Activated effector memory CD4-positive, alpha-beta T cell treated with anti-CD3 and anti-CD28 coated beads, Interleukin-2, amount 50 U/mL, for 16 hours (primary cell): ENCODE data around the gene HBD.
"Not testable (repeated sequence)": the region's sequence is repeated elsewhere in the genome, so short reads cannot be mapped to it uniquely, and the experiment has no call there.

Source experiments
- DNase-seq: peaks from one replicate; pipeline ENCODE4 v3.0.0-alpha.2; 2020

The HBD gene

DNA sequence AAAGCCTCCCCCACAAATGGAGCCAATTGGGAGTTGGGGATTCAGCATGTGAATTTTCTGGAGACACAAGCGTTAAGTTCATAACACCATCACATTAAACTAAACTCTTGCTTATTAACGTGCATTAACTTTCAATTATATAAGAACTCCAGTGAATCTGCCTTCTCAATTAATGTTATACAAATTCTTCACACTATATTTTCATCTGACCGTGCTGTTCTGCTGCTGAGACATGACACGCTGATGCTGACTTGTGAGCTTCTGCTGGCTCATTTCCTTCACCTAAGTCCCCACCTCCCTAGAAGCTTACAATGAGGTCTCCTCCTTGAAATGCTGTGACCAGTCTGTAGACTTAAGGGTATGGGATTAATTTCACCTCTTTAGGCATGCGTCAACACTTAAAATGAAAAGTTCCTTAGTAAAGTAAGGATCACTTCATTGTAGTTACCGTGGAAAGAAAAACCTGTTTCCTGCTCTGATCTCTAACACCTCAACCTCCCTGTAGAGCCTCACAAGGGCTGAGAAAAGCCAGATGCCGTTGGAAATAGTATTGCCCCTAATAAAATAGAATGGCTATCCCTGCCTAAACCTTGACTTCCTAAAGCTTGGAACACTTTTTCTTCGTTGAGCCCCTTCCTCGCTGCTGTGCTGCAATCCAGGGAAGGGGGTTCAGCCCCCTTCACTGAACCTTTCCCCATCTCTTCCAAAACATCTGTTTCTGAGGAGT is 18.1 kb upstream of the HBD start:
- no peak for DNase-seq

DNA sequence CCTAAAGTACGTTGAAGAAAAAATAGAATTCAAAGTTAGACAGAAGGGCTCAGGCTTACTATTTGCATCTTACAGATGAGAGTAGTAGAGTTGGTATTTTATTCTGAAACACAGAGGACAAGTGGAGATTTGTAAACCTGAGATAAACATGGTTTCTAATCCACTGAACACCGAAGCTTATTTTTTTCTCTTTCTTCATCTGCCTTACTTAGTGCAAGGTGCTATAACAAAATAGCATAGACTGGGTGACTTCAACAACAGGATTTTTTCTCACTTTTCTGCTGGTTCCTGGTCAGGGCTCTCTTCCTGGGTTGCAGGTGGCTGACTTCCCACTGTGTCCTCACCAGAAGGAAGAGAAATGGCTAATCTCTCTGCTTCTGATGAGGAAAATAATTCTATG is 17.5 kb upstream of the HBD start:
- no peak for DNase-seq

DNA sequence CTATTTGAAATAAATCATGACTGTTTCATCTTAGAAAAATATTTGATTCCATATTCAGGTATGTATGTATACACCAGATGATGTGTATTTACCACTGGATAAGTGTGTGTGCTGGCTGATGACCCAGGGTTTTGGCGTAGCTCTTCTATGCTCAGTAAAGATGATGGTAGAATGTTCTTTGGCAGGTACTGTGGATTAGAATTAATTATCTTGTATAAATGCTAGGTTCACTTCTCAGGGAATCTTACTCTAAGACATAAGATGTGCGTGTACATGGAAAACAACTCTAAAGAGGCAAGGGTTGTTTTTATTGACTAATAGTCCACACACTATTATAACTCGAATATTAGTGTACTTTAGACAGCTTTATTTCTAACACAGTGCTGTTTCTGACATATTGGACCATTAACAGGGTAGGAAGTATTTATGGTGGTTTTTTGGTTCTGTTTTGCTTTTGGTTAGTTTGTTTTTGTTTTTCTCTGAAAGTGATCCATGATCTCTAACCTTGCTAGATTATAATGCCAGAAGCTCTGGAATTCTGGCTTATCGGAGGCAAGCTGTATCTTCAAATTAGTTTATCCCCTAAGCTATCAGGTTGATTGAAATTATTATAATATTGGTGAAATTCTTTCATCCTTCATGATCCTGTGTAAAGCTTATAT is 16.4 kb upstream of the HBD start:
- no peak for DNase-seq

DNA sequence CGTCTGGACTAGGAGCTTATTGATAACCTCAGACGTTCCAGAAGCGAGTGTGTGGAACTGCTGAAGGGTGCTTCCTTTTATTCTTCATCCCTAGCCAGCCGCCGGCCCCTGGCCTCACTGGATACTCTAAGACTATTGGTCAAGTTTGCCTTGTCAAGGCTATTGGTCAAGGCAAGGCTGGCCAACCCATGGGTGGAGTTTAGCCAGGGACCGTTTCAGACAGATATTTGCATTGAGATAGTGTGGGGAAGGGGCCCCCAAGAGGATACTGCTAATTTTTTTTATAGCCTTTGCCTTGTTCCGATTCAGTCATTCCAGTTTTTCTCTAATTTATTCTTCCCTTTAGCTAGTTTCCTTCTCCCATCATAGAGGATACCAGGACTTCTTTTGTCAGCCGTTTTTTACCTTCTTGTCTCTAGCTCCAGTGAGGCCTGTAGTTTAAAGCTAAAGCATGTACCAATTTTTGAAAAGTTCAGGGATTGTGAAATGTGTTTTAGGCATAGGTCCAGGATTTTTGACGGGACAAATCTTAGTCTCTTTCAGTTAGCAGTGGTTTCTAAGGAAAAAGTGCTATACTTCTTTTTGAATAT is 15.6 kb upstream of the HBD start, which contains the start of gene HBG1:
TSS of gene HBG1 (minus strand) at position 51 of the 590 bp plus-strand sequence. CDS start 53 bp downstream, outside the sequence.
- not testable (repeated sequence) for DNase-seq

DNA sequence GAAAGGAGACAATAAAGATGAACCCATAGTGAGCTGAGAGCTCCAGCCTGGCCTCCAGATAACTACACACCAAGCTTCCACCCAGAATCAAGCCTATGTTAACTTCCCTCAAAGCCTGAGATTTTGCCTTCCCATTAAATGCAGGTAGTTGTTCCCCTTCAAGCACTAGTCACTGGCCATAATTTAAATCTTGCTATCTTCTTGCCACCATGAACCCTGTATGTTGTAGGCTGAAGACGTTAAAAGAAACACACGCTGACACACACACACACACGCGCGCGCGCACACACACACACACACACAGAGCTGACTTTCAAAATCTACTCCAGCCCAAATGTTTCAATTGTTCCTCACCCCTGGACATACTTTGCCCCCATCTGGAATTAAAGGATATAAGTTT is 14.2 kb upstream of the HBD start:
- not testable (repeated sequence) for DNase-seq

DNA sequence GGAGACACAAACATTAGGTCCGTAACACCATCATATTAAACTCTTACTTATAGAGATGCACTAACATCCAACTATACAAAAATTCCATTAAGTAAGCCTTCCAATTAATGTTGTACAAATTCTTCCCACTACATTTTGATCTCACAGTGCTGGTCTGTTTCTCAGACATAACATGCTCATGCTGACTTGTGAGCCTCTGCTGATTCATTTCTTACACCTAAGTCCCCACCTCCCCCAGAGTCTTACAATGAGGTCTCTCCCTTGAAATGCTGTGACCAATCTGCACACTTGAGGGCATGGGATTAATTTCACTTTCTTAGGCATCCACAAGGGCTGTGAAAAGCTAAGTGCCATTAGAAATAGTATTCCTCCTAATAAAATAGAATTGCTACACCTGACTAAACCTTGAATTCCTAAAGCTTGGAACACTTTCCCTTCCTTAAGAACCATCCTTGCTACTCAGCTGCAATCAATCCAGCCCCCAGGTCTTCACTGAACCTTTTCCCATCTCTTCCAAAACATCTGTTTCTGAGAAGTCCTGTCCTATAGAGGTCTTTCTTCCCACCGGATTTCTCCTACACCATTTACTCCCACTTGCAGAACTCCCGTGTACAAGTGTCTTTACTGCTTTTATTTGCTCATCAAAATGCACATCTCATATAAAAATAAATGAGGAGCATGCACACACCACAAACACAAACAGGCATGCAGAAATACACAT is 13.3 kb upstream of the HBD start:
- no peak for DNase-seq

DNA sequence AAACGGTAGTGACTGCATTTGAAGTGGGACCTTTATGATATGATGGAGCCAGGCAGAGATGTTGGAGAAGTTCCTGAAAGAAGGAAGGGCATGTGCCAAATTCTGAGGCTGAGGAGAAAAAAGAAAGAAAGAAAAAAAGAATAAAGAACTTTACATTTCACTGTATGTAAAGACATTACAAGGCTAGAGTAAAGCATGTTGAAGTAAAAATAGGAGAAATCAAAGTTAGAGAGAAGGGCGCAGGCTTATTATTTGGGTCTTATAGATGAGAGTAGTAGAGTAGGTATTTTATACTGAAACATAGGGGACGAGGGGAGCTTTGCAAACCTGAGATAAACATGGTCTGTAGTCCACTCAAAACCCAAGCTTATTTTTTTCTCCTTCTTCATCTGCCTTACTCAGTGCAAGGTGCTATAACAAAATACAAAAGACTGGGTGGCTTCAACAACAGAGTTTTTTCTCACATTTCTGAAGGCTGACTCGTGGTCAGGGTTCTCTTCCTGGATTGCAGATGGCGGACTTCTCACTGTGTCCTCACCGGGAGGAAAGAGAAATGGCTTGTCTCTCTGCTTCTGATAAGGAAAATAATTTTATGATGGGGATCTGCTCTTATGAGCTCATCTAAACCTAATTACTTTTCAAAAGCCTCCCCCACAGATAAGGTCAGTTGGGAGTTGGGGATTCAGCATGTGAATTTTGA is 12.6 kb upstream of the HBD start:
- no peak for DNase-seq

DNA sequence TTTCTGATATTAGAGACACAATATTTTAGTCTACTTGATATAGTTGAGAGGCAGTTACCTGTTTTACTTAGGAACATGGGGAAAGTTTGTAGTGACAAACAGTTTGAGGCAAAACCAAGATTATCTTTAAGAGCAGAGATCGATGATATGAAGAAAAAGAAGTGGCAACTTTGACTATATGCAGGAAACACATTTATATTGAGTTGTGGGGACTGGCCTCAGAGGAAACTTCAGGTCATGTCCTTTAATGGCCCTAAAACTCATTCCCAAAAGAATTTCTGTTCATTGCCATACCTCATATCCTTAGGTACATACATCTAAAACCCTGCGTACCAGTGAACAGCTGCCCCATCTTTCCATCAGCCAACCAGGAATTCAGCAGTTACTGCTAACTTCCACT is 10.9 kb upstream of the HBD start:
- no peak for DNase-seq

DNA sequence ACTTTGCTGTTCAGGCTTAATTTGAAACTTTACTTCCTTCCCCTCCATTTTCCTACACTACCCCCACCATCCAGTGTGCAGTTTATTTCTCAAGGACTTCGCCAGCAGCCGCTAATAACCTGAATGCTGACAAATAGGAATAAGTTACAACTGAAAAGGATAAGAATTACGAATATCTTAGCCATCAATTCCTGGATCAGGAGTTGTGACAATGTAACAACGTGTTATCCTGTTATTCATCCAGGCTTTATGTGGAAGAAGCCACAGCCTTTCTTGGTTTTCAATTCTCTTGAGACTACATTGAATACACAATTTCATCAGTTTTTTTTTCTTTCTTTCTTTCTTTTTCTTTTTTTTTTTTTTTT is 9.5 kb upstream of the HBD start:
- no peak for DNase-seq

DNA sequence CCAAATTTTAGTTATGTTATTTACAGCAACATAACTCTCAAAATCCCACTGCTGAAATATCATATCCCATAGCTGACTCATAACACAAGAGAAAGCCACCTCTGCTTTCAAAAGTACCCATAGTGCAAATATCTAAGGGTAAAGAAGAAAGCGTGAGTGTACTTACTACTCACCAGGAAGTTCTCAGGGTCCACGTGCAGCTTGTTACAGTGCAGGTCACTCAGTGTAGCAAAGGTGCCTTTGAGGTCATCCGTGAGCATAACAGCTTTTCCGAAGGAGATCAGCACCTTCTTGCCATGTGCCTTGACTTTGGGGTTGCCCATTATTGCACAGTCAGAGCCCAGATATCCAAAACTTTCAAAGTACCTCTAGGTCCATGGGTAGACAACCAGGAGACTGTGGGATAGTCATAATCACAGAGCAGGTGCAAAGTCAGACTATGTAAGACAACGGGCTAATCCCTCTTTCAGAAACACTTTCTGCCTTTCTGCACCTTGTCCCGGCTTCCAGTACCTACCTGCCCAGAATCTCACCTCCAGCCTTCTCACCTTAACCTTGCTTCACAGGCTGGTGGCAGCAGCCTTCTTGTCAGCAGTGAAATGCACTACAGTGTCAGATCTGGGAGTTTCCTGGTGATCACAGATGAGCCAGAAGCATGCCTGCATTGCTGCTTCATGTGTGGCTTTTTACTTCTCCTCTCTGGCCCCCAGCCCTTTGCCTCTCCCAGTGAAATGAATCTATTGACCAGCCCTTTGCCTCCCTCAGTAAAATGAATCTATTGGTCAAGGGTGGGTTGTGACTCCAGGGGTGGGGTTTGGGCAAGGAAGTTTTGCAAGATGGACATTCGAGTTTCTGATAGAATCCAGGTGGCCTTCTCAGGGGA is 8.9 kb upstream of the HBD start:
- DNase-seq = no peak

DNA sequence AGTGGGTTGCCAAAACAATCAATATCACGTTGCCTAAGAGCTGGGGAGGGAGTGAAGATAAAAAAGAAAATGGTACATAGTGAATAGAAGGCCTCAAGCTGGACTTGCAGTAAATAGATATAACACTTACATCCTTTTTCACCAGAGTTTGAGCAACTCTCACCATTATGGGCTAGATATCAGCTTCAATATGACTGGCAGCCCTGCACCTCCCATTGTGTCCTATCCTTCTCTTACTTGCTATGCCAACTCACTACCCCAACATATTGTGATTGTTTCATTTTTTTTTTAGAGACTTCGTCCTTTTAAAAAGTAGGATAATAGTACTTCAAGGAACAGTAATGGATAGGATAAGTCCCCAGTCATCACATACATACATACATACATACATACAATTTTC is 7.9 kb upstream of the HBD start:
- no peak for DNase-seq

DNA sequence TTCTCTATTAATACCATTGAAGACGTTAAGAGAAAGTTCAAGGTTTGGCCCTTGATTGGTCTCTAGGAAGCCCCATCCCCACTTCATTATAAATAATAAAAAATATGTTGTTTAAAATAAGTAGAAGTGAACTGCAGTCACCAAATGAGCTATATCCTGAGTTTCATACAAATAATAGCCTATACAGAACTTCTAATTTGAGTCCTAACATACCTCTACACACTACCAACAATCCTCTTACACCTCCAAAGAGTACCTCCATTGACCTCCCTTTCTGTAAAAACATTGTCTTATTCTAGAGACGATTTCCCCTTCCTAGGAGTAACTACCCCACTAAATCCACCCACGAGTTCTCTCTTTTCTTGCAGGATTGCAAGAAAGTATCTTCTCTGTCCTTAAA is 7.2 kb upstream of the HBD start:
- DNase-seq = no peak

DNA sequence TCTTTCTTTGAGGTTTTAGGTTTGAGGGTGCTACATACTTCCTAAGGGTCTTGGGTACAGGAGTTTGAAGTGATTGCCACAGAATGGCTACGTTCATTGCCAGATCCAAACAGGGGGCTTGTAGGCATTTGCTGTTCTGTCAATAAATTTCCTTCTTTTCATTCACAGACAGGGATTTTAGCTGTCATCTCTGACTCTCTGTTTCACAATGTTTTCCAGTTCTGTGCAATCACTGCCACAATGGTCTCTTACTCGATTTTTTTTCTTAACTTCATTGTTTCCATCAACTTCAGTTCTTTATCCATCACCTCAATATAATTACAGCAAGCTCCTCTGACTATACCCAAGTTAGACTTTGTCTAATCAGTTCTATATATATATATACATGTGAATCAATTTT is 6.2 kb upstream of the HBD start:
- DNase-seq = no peak

DNA sequence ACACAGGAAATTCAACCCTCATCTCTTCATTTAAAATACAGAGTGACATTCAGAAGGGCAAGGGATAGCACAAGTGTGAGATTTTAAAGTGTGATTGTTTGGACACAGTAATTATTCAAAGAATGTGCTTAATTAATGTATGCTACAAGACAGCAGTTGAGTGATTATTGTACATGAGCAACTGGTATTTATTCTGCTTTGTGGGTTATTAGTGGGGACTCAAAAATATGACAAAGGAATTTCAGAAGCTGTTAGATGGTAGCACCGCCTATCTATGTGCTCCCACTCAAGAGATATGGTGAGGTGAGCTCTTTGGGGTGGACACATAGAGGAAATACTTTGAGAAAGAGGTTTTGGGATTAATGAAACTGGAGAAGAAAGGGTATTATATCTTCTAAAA is 5.8 kb upstream of the HBD start:
- no peak for DNase-seq

DNA sequence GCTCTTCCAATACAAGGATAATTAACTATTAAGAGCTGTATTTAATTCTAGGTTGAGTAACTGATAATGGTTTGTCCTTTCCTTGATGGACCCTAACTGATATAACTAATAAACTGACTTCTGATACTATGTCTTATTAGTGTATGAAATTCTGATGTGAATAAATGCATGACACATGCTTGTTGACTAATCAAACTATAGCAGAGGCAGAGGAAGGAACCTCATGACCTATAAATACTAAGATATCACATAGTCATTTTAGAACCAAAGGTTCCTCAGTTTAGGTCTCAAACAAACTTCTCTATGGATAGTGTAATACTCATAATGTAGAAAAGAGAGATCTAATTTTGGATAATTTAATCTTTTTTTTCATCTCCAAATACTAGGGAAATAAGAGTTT is 4.8 kb upstream of the HBD start:
- DNase-seq = no peak

DNA sequence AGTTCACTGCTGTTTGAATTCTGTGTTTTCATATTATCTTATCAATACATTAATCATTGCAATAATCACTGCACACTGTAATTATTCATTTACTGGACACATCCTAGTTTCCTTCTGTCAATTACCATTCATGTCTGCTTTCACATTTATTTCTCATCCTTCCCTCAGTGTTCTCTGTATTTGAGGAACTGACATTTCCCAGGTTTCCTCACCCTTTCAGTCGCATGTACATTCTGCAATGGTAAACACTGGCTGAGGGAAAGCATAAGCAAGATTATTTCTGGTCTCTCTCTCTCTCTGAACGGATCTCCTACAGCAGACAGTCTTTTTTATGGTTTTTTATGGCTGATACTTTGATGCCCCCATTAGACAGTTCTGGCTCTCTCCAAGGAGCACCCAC is 4.2 kb upstream of the HBD start:
- no peak for DNase-seq

DNA sequence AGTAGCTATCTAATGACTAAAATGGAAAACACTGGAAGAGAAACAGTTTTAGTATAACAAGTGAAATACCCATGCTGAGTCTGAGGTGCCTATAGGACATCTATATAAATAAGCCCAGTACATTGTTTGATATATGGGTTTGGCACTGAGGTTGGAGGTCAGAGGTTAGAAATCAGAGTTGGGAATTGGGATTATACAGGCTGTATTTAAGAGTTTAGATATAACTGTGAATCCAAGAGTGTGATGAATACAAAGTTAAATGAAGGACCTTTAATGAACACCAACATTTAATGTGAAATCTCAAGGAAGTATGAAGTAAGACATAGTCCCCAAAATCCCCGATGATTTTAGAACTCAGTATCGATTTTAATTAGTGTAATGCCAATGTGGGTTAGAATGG is 3.1 kb upstream of the HBD start:
- DNase-seq = no peak

DNA sequence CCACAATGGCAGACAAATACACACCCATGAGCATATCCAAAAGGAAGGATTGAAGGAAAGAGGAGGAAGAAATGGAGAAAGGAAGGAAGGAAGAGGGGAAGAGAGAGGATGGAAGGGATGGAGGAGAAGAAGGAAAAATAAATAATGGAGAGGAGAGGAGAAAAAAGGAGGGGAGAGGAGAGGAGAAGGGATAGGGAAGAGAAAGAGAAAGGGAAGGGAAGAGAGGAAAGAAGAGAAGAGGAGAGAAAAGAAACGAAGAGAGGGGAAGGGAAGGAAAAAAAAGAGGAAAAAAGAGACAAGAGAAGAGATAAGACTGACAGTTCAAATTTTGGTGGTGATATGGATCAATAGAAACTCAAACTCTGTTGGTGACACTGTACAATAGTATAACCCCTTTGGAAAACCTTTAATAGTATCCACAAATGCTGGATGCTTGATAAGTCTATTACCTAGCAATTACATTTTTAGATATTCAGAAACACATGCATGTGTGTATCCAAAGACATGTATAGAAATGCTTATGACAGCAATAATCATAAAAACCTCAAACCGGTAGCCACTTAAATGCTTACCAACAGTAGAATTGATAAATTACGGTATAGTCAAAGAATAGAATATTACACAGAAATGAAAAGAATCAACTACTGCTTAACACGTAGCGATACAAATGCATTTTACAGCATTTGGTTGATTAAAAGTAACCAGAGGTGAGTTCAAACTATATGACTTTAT is 1.2 kb upstream of the HBD start:
- DNase-seq = no peak

DNA sequence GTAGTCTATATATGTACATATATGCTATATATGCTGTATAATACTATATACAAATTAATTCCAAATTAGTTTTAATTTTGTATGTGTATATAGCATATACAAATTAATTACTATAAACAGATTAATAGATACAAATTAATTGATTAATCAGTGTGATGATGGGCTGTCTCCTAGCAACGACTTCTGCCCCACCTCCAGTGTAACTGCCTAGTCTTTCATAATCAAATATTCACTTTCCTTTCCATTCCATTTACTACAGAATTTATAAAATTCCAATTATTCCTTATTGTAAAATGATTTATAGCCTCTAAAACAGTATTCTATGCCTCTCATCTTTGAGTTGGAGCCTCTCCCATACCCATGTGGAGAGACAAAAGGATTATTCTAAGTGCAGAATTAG is 976 bp downstream of the HBD start:
- no peak for DNase-seq

DNA sequence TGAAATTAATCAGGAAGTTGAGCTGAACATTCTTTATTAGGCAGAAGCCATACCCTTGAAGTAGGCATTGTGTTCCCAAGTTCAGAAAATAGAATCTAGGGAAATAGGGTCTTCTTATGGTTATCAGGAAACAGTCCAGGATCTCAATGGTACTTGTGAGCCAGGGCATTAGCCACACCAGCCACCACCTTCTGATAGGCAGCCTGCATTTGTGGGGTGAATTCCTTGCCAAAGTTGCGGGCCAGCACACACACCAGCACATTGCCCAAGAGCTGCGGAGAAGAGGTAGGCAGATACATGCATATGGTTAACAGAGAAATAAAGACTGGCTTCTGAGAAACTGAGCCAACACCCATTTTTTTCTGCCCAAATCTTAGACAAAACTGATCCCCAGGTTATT is 1.5 kb downstream of the HBD start:
- no peak for DNase-seq

DNA sequence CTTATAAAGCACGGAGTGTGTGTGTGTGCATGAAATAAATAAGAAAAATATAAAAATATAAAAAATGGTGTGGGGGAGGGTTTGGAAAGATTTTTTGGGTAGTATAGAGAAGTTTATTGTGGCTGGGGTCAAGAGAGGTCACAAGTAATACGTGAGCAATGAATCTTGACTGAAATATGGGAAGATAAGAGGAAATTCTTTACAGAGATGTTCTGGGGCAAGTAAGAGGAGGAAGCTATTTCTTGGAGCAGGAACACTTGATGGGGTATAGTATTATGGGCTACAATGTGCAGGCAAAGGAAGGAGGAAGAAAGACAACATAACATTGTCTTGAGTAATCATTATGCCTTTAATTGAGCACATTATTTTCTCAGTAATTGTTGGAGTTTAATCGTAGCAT is 2.1 kb downstream of the HBD start:
- DNase-seq = no peak

DNA sequence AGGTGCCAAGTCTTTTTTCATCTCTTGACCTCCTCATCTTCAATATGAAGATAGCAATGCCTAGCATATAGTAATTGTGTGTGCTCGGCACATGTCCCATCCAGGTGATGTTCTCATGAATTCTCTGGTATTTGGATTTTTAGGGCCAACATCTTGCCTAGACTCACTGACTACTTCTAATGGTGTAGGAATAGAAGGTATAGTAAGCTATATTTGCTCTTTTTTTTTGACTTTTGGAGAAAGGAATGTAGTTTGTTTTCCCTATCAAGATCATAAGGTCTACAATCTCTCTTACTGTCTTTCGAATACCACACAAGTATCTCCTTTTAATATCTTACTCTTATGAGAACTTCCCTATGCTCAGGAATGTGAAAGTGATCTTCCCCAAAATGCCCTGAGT is 3.2 kb downstream of the HBD start:
- no peak for DNase-seq
